HFFc6 (cell line): ENCODE results near the gene CFAP251. TPM values are rescaled to one million over a fixed set of nuclear protein-coding genes. Genes with fewer than 3 reads are reported as not detected.

ENCODE experiments used
- DNase-seq: peaks from one replicate; pipeline ENCODE4 v3.0.0-alpha.2; 2018
- H3K27ac Mint-ChIP-seq: 2 replicates; pipeline ENCODE4 v1.8.0; 2020; ENCODE audit warnings: mild to moderate bottlenecking, mixed read lengths
- H3K27me3 Mint-ChIP-seq: 2 replicates; pipeline ENCODE4 v1.8.0; 2021; ENCODE audit warnings: mild to moderate bottlenecking, moderate library complexity, mixed read lengths; ENCODE audit not compliant: insufficient read depth
- H3K36me3 Mint-ChIP-seq: 2 replicates; pipeline ENCODE4 v1.8.0; 2021; ENCODE audit warnings: low read depth, mixed read lengths
- H3K4me1 Mint-ChIP-seq: 2 replicates; pipeline ENCODE4 v1.8.0; 2020; ENCODE audit warnings: low read depth, mixed read lengths
- H3K4me3 Mint-ChIP-seq: 2 replicates; pipeline ENCODE4 v1.8.0; 2020; ENCODE audit warnings: mild to moderate bottlenecking, moderate library complexity, mixed read lengths
- H3K9me3 Mint-ChIP-seq: 2 replicates; pipeline ENCODE4 v1.8.0; 2020; ENCODE audit warnings: mild to moderate bottlenecking, mixed read lengths
- total RNA-seq, 6 experiments: library from RNA; stranded (reverse); fragmentation: NEBNext Ultra II Directional; extraction: Animal tissue kit (Norgen Biotek cat#: 25700); gene quantifications; 2 replicates in 1 of 6; 3 replicates in 5 of 6; pipeline ENCODE4 v1.2.3, GENCODE V29; 2021
- TF ChIP-seq, protein P1 (sequence below): fragments of 200-600 bp; sonication (generic); IDR thresholded peaks from 2 replicates; pipeline ENCODE4 v1.5.0; 2021; ENCODE audit warnings: antibody characterized with exemption, mild to moderate bottlenecking

The CFAP251 gene
- total RNA-seq, 6 experiments from 2014 or later = 0.66 to 4.2 (median 3.3) TPM

DNA sequence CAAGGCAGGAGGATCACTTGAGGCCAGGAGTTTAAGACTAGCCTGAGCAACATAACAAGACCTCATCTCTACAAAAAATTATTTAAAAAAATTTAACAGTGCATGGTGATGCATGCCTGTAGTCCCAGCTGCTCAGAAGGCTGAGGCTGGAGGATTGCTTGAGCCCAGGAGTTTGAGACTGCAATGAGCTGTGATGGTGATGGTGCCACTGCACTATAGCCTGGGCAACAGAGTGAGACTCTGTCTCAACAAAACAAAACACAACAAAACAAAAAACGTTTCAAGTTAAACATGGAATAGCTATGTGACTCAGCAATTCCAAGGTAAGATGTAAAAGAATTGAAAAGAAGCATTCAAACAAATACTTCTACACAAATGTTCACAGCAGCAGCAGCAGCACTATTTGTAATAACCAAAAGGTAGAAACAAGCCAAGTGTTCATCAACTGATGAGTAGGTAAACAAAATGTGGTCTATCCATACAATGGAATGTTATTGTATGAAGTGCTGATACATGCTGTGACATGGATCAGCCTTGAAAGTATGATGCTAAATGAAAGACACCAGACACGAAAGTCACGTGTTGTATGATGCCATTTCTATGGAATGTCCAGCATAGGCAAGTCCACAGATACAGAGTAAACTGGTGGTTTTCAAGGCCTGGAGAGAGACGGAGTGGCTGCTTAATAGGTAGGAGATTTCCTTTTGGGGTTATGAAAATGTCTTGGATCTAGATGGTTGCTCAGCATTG lies 31.4 kb downstream of the CFAP251 start:
- TF ChIP-seq, protein P1, sequence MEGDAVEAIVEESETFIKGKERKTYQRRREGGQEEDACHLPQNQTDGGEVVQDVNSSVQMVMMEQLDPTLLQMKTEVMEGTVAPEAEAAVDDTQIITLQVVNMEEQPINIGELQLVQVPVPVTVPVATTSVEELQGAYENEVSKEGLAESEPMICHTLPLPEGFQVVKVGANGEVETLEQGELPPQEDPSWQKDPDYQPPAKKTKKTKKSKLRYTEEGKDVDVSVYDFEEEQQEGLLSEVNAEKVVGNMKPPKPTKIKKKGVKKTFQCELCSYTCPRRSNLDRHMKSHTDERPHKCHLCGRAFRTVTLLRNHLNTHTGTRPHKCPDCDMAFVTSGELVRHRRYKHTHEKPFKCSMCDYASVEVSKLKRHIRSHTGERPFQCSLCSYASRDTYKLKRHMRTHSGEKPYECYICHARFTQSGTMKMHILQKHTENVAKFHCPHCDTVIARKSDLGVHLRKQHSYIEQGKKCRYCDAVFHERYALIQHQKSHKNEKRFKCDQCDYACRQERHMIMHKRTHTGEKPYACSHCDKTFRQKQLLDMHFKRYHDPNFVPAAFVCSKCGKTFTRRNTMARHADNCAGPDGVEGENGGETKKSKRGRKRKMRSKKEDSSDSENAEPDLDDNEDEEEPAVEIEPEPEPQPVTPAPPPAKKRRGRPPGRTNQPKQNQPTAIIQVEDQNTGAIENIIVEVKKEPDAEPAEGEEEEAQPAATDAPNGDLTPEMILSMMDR = no peak
- Mint-ChIP-seq H3K36me3 (peaks cover 26% of the 10 kb centered on the region), H3K4me3 (peak overlapping the region; percentile 53; the same call in 1 of the 2 replicates), H3K9me3 (no peaks in the 10 kb centered on the region), H3K27ac (peak overlapping the region; percentile 82), H3K4me1 (peaks cover 10% of the 10 kb centered on the region), H3K27me3 (no peaks in the 10 kb centered on the region)
- peak; percentile 62 for DNase-seq

DNA sequence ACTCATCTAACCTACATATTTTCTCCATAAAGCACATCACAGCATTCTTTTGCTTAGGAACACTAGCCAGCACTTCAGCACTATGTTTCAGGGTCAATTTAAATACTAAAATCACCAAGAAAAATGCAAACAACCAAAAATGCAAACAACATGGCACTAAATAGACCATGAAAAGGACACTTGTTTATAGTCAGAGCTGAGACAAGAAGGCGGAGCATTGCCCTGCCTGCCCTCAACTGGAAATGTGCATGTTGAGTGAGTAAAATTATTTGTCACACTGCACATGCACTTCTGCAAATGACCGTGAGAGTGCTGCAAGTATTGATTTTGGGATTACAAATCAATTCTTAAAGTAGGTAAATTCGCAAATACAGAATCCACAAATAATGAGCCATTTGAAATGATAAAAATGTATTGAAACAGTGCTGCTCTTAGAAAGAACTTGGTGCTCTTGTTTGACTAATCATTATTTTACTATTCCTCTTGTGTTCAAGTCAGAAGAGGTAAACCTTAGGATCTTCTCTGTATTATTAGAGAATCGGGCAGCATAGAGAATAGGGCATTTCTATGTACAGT lies 34.8 kb downstream of the CFAP251 start:
- H3K27ac Mint-ChIP-seq = no peak overlapping the region
- H3K4me1 Mint-ChIP-seq = peaks cover 10% of the 10 kb centered on the region
- DNase-seq = no peak
- peaks cover 8% of the 10 kb centered on the region for H3K36me3 Mint-ChIP-seq
- TF ChIP-seq, protein P1 = no peak
- H3K4me3 Mint-ChIP-seq = no peak overlapping the region
- no peaks in the 10 kb centered on the region for H3K27me3 Mint-ChIP-seq
- H3K9me3 Mint-ChIP-seq = no peaks in the 10 kb centered on the region

DNA sequence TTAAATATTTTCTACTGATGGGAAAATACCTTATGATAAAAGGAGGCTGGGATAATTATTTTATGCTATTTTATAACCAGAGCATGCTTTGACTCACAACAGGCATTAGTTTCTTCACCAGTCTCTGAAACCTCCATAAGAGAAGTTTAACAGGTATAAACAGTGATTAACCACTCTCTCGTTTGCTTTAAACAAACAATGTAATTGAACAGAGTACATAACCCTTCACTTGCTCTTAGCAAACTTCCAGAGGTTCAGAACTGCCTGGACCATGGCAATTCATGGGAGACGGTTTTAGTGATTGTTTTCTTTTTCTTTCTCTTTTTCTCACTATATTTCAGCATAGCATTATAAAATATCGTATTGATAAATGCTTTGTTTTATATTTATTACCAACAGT lies 35.3 kb downstream of the CFAP251 start:
- Mint-ChIP-seq H3K27me3 (no peaks in the 10 kb centered on the region), H3K27ac (no peak overlapping the region), H3K4me1 (peaks cover 12% of the 10 kb centered on the region), H3K36me3 (peaks cover 10% of the 10 kb centered on the region), H3K9me3 (no peaks in the 10 kb centered on the region), H3K4me3 (no peak overlapping the region)
- no peak for DNase-seq
- TF ChIP-seq, protein P1 = no peak

DNA sequence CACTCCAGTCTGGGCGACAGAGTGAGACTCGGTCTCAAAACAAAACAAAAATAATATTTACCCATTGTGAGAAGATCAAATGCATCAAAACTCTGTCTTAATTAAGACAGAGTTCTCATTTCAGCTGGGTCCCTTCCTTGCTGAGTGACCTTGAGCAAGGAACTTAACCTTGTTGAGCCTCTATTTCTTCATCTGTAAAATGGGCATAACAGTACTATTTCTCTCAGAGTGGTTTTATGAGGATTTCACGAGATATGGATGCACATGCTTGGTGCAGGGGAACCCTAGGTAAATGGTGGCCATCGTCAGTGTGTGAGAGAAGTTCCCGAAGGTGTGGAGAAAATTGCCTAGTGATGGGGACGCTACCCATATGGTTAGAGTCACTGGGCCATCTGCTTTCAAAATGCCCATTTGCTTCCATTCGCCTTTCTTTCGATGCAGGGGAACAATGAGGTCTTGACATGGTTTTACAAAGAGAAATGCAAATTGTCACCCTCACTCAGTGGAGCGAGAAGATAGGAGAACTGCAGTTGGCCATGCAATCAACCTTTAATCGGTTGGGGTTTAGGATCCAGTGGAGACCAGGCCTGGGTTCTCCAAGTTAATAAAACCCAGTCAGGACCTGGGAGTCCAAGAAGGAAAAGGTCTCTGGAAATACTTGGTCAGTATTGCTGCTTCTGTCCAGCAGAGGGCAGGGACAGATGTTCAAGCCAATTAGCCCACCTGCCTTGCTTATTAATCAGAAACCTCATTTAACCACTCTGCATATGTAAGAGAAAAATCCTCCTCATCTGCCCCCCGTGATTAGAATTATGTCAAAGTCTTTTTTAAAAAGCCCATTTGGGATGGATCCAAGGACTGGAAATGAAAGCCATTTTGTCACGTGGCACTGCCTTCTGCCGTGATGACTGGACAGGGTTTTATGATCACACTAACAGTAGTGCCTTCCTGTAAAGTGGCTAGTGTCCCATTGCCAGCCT lies 37.2 kb downstream of the CFAP251 start:
- no peak overlapping the region for H3K27ac Mint-ChIP-seq
- H3K9me3 Mint-ChIP-seq = no peaks in the 10 kb centered on the region
- TF ChIP-seq, protein P1 = peak; percentile 83
- no peak for DNase-seq
- H3K4me3 Mint-ChIP-seq = no peak overlapping the region
- H3K4me1 Mint-ChIP-seq = peaks cover 8% of the 10 kb centered on the region
- peaks cover 16% of the 10 kb centered on the region for H3K36me3 Mint-ChIP-seq
- H3K27me3 Mint-ChIP-seq = no peaks in the 10 kb centered on the region

DNA sequence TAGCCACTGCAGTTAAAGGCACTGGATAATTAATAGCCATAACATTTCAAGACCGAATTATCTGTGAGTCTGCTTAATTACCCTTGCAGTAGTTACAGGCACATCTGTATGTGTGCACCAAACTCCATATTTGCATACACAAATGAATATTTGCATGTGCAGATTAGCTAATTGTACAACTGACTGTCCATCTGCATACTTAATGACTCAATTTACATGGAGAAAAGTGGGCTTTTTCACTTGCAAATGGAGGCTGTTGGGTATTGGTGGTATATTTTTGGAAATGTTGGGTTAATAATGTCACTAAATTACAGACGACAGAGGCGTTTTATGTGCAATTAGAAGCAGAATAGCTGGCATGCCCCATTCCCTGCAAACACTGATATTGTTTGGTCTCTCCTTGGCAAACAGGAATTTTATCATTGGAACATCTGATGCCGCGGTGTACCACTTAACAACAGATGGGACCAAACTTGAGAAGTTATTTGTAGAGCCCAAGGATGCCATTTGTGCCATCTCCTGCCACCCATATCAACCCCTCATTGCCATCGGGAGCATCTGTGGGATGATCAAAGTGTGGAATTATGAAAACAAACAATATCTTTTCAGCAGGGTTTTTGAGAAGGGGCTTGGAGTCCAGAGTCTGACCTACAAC lies 39.6 kb downstream of the CFAP251 start:
- TF ChIP-seq, protein P1 = no peak
- H3K9me3 Mint-ChIP-seq = no peaks in the 10 kb centered on the region
- H3K27me3 Mint-ChIP-seq = no peaks in the 10 kb centered on the region; the same call in 1 of the 2 replicates
- no peak overlapping the region for H3K27ac Mint-ChIP-seq
- H3K4me1 Mint-ChIP-seq = peaks cover 9% of the 10 kb centered on the region
- H3K4me3 Mint-ChIP-seq = no peak overlapping the region
- peaks cover 26% of the 10 kb centered on the region for H3K36me3 Mint-ChIP-seq
- no peak for DNase-seq
